ENCODE results near the gene A3GALT2. TPM values are rescaled to one million over a fixed set of nuclear protein-coding genes. Genes with fewer than 3 reads are reported as not detected.
A peak's percentile ranks its signal among the peaks of the same experiment; 100 is the strongest.

A3GALT2 gene
- total RNA-seq, 4 donors from 2014 or later: 0.89 TPM; not detected in 3

DNA sequence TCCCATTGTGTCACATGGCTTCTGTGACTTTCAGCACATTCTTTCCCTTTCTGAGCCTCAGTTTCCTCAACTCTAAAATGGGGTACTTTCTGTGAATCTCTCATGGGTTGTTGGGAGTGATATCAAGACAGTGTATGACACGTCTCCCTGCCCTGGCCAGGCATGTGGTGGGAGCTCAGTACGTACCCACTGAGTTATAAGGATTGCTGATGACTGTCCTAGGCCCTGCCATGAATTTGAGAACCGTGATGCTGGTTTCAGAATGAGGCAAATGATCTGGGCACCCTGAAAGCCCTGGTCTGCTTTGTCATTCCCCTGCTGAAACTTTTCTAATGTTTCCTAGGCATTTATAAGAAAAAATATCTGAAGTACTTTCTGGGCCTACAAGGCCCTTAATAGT lies 61.0 kb downstream of the A3GALT2 start:
- intact Hi-C loops (cut with DNase I): loop anchor here (10.0 kb wide), 1 partner anchor 115 kb away; no protein-coding TSS in a partner anchor
- no peak overlapping the region for H3K27ac ChIP-seq
- WGBS, 2 donors: 81 to 92% methylated on average over 3 of the region's 3 CpGs

DNA sequence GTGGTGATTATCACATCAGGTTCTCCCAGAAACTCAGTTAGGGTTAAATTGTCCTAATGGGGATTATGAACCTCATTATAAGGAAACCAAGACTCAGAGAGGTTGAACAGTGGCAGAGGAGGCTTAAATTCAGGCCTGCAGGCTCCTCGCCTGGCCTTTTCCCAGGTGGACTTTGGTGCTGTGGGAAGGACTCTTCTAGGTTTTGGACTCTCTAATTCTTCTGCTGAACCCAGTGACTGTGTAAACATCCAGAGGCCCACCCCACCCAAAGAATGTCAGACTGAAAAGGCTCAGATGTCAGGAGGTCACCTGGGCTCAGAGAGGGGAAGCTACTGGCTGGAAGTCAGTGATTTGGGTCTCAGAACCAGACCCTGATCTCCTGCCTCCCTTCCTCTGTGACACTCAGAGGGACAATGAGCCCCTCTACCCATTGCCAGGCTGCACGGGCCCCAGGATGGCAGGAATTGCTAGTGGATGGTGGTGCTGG lies 62.1 kb downstream of the A3GALT2 start:
- H3K4me3 ChIP-seq (replicated peaks in 1 of 3): no peak overlapping the region
- peaks cover 28 to 50% of the 10 kb centered on the region in 2 donors for H3K4me1 ChIP-seq
- no peaks in the 10 kb centered on the region for H3K36me3 ChIP-seq
- TF ChIP-seq, protein P1, sequence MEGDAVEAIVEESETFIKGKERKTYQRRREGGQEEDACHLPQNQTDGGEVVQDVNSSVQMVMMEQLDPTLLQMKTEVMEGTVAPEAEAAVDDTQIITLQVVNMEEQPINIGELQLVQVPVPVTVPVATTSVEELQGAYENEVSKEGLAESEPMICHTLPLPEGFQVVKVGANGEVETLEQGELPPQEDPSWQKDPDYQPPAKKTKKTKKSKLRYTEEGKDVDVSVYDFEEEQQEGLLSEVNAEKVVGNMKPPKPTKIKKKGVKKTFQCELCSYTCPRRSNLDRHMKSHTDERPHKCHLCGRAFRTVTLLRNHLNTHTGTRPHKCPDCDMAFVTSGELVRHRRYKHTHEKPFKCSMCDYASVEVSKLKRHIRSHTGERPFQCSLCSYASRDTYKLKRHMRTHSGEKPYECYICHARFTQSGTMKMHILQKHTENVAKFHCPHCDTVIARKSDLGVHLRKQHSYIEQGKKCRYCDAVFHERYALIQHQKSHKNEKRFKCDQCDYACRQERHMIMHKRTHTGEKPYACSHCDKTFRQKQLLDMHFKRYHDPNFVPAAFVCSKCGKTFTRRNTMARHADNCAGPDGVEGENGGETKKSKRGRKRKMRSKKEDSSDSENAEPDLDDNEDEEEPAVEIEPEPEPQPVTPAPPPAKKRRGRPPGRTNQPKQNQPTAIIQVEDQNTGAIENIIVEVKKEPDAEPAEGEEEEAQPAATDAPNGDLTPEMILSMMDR (IDR thresholded peaks at IDR 0.05): no peak
- no peak for TF ChIP-seq POLR2A (IDR thresholded peaks at IDR 0.05)
- WGBS, 2 donors: 75 to 87% methylated on average over 2 of the region's 2 CpGs
- DNase-seq: no peak
- no peaks in the 10 kb centered on the region for H3K27me3 ChIP-seq
- no peaks in the 10 kb centered on the region for H3K9me3 ChIP-seq
- H3K27ac ChIP-seq: no peak overlapping the region
- intact Hi-C loops (cut with DNase I): loop anchor here (10.0 kb wide), 1 partner anchor 114 kb away; no protein-coding TSS in a partner anchor

More for the DNA sequence above, 61.0 kb downstream of the A3GALT2 start:
- Histone ChIP-seq H3K36me3 (no peaks in the 10 kb centered on the region), H3K27me3 (no peaks in the 10 kb centered on the region), H3K4me1 (peaks cover 36 to 55% of the 10 kb centered on the region in 2 donors), H3K4me3 (replicated peaks in 1 of 3) (no peak overlapping the region), H3K9me3 (no peaks in the 10 kb centered on the region)
- TF ChIP-seq, protein P1 (IDR thresholded peaks at IDR 0.05): no peak
- no peak for TF ChIP-seq POLR2A (IDR thresholded peaks at IDR 0.05)
- DNase-seq: no peak

DNA sequence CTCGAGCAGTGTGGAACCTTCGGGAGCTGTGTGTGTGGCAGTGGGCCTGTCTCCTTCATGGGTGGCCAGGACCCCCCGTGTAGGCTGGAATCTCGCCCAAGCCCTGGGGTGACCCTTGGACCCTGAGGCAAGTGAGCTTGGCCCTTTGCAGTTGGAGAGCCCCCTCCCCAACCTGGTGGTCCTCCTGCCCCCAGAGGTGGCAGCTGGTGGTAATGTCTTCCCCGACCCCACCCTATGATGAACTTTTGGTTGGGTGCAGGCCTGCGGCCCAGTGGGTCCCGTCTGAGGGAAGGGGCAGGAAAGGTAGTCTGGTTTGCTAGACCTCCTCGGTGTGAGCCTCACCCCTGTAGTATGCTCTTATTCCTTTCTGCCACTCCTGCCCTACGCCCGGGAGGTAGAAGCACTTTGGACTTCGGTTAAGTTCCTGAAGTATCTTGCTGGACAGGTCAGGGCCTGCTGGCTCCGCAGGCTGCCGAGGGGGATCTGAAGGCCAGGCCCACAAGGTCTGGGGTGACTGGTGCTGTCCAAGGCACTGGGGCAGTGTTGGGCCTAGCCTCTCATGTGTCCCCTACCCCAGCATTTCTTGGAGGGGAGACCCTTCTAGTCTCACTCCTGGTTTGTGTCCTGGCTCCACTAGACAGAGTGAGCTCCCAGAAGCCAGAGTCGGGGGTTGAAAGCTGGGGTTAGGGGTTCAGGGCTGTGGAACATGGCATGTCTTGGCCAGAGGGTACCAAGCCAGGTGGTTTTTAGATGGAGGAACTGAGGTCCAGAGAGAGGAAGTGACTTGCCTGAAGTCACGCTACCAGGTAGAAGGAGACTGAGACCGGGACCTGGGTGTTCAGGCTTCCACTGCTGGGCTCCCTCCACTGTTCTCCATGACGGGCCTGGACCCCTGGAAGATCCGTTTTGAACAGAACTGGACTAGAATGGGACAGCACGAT lies 62.9 kb downstream of the A3GALT2 start:
- no peak for TF ChIP-seq POLR2A (IDR thresholded peaks at IDR 0.05)
- TF ChIP-seq, protein P1 (IDR thresholded peaks at IDR 0.05): no peak
- H3K27ac ChIP-seq: peak overlapping the region in 2 of 3 donors; percentile 75 to 83
- H3K9me3 ChIP-seq: no peaks in the 10 kb centered on the region
- H3K4me1 ChIP-seq: peaks cover 25 to 46% of the 10 kb centered on the region in 2 donors
- H3K36me3 ChIP-seq: no peaks in the 10 kb centered on the region
- no peaks in the 10 kb centered on the region for H3K27me3 ChIP-seq
- H3K4me3 ChIP-seq (replicated peaks in 1 of 3): peak overlapping the region; percentile 8 to 58 (median 44)
- peak; percentile 60 to 63 for DNase-seq
- intact Hi-C loops (cut with DNase I): loop anchor here (10.0 kb wide), 1 partner anchor 113 kb away; no protein-coding TSS in a partner anchor
- WGBS, 2 donors: 29 to 33% methylated on average over 13 to 16 of the region's 19 CpGs

DNA sequence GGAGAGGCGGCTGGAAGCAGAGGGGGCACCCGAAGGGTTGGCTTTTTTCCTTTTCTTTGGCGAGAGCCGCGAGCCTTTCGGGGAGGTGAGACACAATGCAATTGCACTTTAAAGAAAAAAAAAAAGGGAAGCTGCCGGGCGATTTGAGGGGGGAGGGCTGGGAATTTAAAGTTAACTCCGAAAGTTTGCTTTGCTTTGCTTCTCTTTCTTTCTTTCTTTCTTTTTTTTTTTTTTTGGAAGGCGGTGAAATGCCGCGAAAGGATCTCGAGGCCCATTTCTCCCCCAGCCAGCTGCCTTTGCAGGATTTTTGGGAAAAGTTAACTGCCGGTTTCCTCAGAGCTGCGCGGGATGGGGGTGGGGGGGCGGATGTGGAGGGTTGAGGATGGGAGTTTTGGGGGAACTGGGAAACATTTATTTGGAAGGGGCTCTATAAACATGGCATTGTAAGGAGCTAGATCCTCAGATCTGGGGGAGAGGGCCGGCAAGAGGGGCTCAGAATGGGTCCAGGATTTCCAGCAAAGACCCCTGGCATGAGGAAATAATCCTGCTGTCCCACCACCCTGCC lies 63.6 kb downstream of the A3GALT2 start:
- peak overlapping the region; percentile 75 to 86 (median 83) for H3K27ac ChIP-seq
- H3K4me3 ChIP-seq (replicated peaks in 1 of 3): peak overlapping the region; percentile 8 to 58 (median 44)
- intact Hi-C loops (cut with DNase I): loop anchor here (10.0 kb wide), 1 partner anchor 112 kb away; no protein-coding TSS in a partner anchor
- no peak for DNase-seq
- no peaks in the 10 kb centered on the region for H3K36me3 ChIP-seq
- H3K27me3 ChIP-seq: no peaks in the 10 kb centered on the region
- TF ChIP-seq, protein P1 (IDR thresholded peaks at IDR 0.05): no peak
- no peak for TF ChIP-seq POLR2A (IDR thresholded peaks at IDR 0.05)
- 0 to 3% methylated on average over 18 of the region's 18 CpGs for WGBS, 2 donors
- H3K9me3 ChIP-seq: no peaks in the 10 kb centered on the region
- H3K4me1 ChIP-seq: peaks cover 25 to 46% of the 10 kb centered on the region in 2 donors

MicroRNA genes within 50 kb of the gene (microRNA counts, 767-probe panel; counts per million panel counts)
- microRNA hsa-miR-3605-5p: 0 counts per million in 2 donors

Small RNA genes lying within 50 kb of the gene (microRNA-seq; reads per million reads assigned to microRNA genes)
- gene MIR3605: 43.6 reads per million, percentile 46 among the genes with 10 or more reads in this experiment

Small RNA genes lying within 50 kb of the gene (small RNA-seq; reads per million reads assigned to genes)
- gene RN7SKP16: not detected

Other genes starting within 250 kb of the A3GALT2 start
- 10 to 100 TPM in 1 of 4 donors, 1 to 10 TPM in 3; 4.9 to 13.6 (median 5.3) TPM for gene AZIN2, start 239.9 kb downstream of the A3GALT2 start, total RNA-seq
- gene TRIM62, start 139.1 kb downstream of the A3GALT2 start, total RNA-seq: 1 to 10 TPM; 6.0 to 9.9 (median 6.9) TPM
- 10 to 100 TPM; 20.7 to 44.1 (median 26.7) TPM for gene ZNF362, start 64.6 kb downstream of the A3GALT2 start, total RNA-seq
- 100 to 1,000 TPM in 2 of 4 donors, 10 to 100 TPM in 2; 86.8 to 150 (median 113) TPM for gene PHC2, start 110.0 kb upstream of the A3GALT2 start, total RNA-seq
- gene ZSCAN20, start 151.5 kb upstream of the A3GALT2 start, total RNA-seq: 1 to 10 TPM; 5.1 to 8.2 (median 7.0) TPM

Measured in thyroid gland (tissue), 4 donors.